ENCODE results near the gene SCAP. TPM values are rescaled to one million over a fixed set of nuclear protein-coding genes. Genes with fewer than 3 reads are reported as not detected.

Gene SCAP
- total and polyA plus RNA-seq, 2 of the 13 experiments (the other 11 are each of a cell fraction or from before 2014, with no cell fraction given): 40.4 to 53.3 TPM

- Histone ChIP-seq H3K27ac (ENCODE audit: extremely low read length, insufficient read depth, low read length) (no peak overlapping the region), H2AFZ (ENCODE audit: low read length) (no peak overlapping the region), H3K4me1 (ENCODE audit: insufficient read depth, low read length) (peaks cover 16% of the 10 kb centered on the region; the same call in 1 of the 2 replicates), H4K20me1 (ENCODE audit: insufficient read depth, low read length) (no peaks in the 10 kb centered on the region), H3K4me3 (replicated peaks in 1 of 3; ENCODE audit: insufficient read depth in 1 of 3, low read depth in 2 of 3, low read length in 3 of 3) (no peak overlapping the region), H3K4me2 (ENCODE audit: low read depth, low read length) (no peak overlapping the region), H3K9me3 (ENCODE audit: low read length) (no peaks in the 10 kb centered on the region), H3K36me3 (replicated peaks in 1 of 2; ENCODE audit: control insufficient read depth in 1 of 2, insufficient read depth in 2 of 2, low read length in 2 of 2) (no peaks in the 10 kb centered on the region), H3K79me2 (ENCODE audit: insufficient read depth, low read length) (no peaks in the 10 kb centered on the region), H3K27me3 (ENCODE audit: control insufficient read depth in 1 of 2, insufficient read depth in 2 of 2, low read length in 2 of 2) (no peaks in the 10 kb centered on the region), H3K9ac (ENCODE audit: insufficient read depth, low read depth, low read length) (no peak overlapping the region)
- ATAC-seq (no peak), DNase-seq (ENCODE audit: low spot score) (no peak), FAIRE-seq (no peak)
- in situ Hi-C loops (cut with HindIII; ENCODE audit: extremely low pct_ligation_motif_present, low pct_unique_long_range_greater_than_20kb) (no loop called here), intact Hi-C loops (cut with micrococcal nuclease; ENCODE audit: unreplicated experiment) (no loop called here)
- ChIA-PET POLR2A (no interaction called here), CTCF (ENCODE audit: low intra/inter-chr PET ratio, low total read pairs) (no interaction called here)
- WGBS (ENCODE audit: low lambda C conversion rate): 85% methylated on average over 2 of the region's 2 CpGs
- BruUV-seq (replicated peaks): no TSS peak
- TF ChIP-seq TCF12 (IDR thresholded peaks at IDR 0.05) (no peak), TCF12 (CRISPR knock-in tag; IDR thresholded peaks at IDR 0.05) (no peak), SMARCC2 (IDR thresholded peaks at IDR 0.05) (no peak), RARA (CRISPR knock-in tag; IDR thresholded peaks at IDR 0.05) (no peak), ZNF24 (IDR thresholded peaks at IDR 0.05) (no peak), NAIF1 (CRISPR knock-in tag; IDR thresholded peaks at IDR 0.05; ENCODE audit: borderline replicate concordance) (no peak), ZNF281 (CRISPR knock-in tag; IDR thresholded peaks at IDR 0.05; ENCODE audit: borderline replicate concordance) (no peak), ZNF589 (CRISPR knock-in tag; conservative IDR thresholded peaks at IDR 0.05) (no peak), MYNN (CRISPR knock-in tag; IDR thresholded peaks at IDR 0.05; ENCODE audit: low read depth) (no peak), ZXDC (CRISPR knock-in tag; IDR thresholded peaks at IDR 0.05) (no peak), ZNF558 (CRISPR knock-in tag; IDR thresholded peaks at IDR 0.05; ENCODE audit: borderline replicate concordance) (no peak), LRRFIP1 (CRISPR knock-in tag; conservative IDR thresholded peaks at IDR 0.05) (no peak)
- TF ChIP-seq, protein P1, sequence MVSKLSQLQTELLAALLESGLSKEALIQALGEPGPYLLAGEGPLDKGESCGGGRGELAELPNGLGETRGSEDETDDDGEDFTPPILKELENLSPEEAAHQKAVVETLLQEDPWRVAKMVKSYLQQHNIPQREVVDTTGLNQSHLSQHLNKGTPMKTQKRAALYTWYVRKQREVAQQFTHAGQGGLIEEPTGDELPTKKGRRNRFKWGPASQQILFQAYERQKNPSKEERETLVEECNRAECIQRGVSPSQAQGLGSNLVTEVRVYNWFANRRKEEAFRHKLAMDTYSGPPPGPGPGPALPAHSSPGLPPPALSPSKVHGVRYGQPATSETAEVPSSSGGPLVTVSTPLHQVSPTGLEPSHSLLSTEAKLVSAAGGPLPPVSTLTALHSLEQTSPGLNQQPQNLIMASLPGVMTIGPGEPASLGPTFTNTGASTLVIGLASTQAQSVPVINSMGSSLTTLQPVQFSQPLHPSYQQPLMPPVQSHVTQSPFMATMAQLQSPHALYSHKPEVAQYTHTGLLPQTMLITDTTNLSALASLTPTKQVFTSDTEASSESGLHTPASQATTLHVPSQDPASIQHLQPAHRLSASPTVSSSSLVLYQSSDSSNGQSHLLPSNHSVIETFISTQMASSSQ (IDR thresholded peaks at IDR 0.05; ENCODE audit: low read depth): no peak
- TF ChIP-seq, protein P1 (CRISPR knock-in tag; IDR thresholded peaks at IDR 0.05; ENCODE audit: borderline replicate concordance): no peak
Measured at GRCh38 chr3:47482366-47482765, 6.6 kb upstream of the SCAP start.

Data from HepG2 (cell line).